ENCODE data around the gene PIEZO2. TPM values are rescaled to one million over a fixed set of nuclear protein-coding genes. Genes with fewer than 3 reads are reported as not detected.

The PIEZO2 gene
- total RNA-seq, 4 donors from 2014 or later = 0.64 to 1.8 (median 1.6) TPM

DNA sequence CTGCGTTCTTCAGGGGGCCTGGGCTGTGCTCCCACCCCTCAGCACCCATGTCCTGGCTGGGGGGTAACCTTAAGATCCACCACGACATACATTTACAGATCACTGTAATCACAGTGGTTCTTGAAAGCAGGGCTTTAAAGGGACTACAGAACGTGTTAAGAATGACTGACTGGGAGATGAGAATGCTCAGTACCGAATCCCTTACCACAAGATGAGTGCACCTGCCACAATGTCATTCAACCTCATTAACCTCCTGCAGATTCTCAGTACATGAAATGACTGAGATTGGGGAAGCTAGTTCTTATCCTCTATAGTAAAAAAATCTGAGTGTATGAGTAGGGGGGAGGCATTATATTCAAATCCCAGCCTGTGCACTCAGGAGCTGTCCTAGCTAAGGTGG, 10.5 kb upstream of the PIEZO2 start:
- TF ChIP-seq POLR2A (IDR thresholded peaks at IDR 0.05) = no peak
- TF ChIP-seq EP300 (IDR thresholded peaks at IDR 0.05) = no peak
- TF ChIP-seq, protein P1, sequence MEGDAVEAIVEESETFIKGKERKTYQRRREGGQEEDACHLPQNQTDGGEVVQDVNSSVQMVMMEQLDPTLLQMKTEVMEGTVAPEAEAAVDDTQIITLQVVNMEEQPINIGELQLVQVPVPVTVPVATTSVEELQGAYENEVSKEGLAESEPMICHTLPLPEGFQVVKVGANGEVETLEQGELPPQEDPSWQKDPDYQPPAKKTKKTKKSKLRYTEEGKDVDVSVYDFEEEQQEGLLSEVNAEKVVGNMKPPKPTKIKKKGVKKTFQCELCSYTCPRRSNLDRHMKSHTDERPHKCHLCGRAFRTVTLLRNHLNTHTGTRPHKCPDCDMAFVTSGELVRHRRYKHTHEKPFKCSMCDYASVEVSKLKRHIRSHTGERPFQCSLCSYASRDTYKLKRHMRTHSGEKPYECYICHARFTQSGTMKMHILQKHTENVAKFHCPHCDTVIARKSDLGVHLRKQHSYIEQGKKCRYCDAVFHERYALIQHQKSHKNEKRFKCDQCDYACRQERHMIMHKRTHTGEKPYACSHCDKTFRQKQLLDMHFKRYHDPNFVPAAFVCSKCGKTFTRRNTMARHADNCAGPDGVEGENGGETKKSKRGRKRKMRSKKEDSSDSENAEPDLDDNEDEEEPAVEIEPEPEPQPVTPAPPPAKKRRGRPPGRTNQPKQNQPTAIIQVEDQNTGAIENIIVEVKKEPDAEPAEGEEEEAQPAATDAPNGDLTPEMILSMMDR (IDR thresholded peaks at IDR 0.05) = no peak
- no peak for TF ChIP-seq POLR2AphosphoS5 (IDR thresholded peaks at IDR 0.05)
- Histone ChIP-seq H3K4me1 (no peaks in the 10 kb centered on the region), H3K9me3 (no peaks in the 10 kb centered on the region), H3K27ac (no peak overlapping the region), H3K4me3 (no peak overlapping the region), H3K27me3 (peaks cover 7% of the 10 kb centered on the region), H3K36me3 (no peaks in the 10 kb centered on the region)
- WGBS, 2 donors (ENCODE audit: low coverage in 1 of 2) = 40 to 93% methylated on average over 1 to 3 of the region's 4 CpGs
- ATAC-seq = no peak

DNA sequence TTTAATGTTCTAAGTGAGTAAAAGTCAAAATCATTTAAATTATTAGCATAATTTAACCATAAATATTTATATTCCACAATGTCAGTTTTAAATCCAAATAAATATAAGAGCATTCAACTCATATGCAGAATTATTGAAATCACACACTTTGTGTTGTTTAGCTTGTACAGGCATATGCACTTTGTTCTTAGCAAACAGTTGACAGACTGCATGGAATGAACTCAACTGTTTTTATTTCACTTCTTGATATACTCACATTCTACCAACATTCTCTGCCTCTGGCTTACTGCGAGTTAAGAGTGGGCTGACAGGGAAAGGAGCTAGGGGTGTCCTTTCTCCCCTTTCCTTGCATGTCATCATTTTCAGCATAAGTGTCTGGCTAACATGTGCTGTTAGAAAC, 7.6 kb upstream of the PIEZO2 start:
- Histone ChIP-seq H3K36me3 (no peaks in the 10 kb centered on the region), H3K9me3 (no peaks in the 10 kb centered on the region), H3K27ac (no peak overlapping the region), H3K4me3 (no peak overlapping the region), H3K27me3 (peaks cover 10% of the 10 kb centered on the region), H3K4me1 (no peaks in the 10 kb centered on the region)
- TF ChIP-seq POLR2AphosphoS5 (IDR thresholded peaks at IDR 0.05) (no peak), EP300 (IDR thresholded peaks at IDR 0.05) (no peak), POLR2A (IDR thresholded peaks at IDR 0.05) (no peak)
- TF ChIP-seq, protein P1 (IDR thresholded peaks at IDR 0.05) = no peak
- WGBS, 2 donors (ENCODE audit: low coverage in 1 of 2) = 73 to 86% methylated on average over 1 of the region's 1 CpG
- ATAC-seq = no peak

GRCh38 chr18:11155034-11155759, 5.8 kb upstream of the PIEZO2 start:
- 53 to 72% methylated on average over 7 of the region's 8 CpGs for WGBS, 2 donors (ENCODE audit: low coverage in 1 of 2)
- no peaks in the 10 kb centered on the region for H3K9me3 ChIP-seq
- no peak for TF ChIP-seq POLR2AphosphoS5 (IDR thresholded peaks at IDR 0.05)
- no peak for ATAC-seq
- no peaks in the 10 kb centered on the region for H3K4me1 ChIP-seq
- no peaks in the 10 kb centered on the region for H3K36me3 ChIP-seq
- peaks cover 23% of the 10 kb centered on the region for H3K27me3 ChIP-seq
- H3K27ac ChIP-seq = no peak overlapping the region
- H3K4me3 ChIP-seq = no peak overlapping the region

DNA sequence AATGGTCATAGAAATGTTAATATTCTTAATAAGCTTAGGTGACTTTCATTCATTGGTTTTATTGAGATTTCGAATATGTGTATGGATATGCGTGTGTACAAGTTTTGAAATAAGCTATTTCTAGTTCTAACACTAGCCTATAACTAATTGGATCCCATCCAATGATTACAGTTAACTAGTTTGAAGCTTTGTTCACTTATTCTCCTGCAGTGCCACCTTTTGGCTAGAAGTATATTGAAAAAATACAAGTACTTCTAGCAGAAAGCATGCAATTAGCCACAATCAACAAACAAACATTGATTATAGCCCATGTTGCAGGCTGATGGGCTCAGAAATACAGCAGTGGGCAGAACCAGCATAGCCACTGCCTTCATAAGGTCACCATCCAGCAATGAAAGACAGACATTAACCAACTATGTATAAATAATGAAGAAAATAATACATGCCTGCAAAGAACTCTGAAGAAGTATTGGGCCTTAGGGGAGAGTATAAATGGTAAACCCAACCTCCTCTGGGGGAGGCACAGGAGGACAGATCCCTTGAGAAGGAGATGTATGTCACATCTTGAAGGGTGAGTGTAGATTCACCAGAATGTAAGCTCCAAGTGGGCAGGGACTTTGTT, 5.1 kb upstream of the PIEZO2 start:
- H3K27me3 ChIP-seq = peaks cover 30% of the 10 kb centered on the region
- ATAC-seq = no peak
- H3K36me3 ChIP-seq = no peaks in the 10 kb centered on the region
- no peak overlapping the region for H3K4me3 ChIP-seq
- TF ChIP-seq, protein P1 (IDR thresholded peaks at IDR 0.05) = peak; percentile 3 to 47 (median 39)
- TF ChIP-seq POLR2AphosphoS5 (IDR thresholded peaks at IDR 0.05) = no peak
- H3K27ac ChIP-seq = no peak overlapping the region
- H3K9me3 ChIP-seq = no peaks in the 10 kb centered on the region
- WGBS, 2 donors (ENCODE audit: low coverage in 1 of 2) = 5 to 18% methylated on average over 2 of the region's 2 CpGs
- peaks cover 0 to 5% (median 3%) of the 10 kb centered on the region in 3 donors for H3K4me1 ChIP-seq

DNA sequence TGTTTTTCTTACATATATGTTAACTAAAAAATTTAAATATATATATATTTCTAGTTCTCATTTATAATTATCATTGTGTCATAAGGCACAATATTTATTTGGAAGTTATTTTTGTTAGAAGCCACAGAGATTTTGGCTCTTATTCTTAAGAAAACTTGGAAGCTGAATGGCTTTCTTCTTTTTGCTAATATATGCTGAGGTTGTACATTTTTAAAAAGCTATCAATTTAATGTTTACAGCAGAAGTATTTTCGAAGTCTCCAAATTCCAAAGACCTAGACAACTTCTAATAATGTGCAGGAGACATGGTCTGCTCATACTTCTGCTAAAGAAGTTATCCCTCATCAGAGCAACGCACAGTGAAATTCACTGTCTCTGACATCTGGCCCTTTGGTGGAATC, 3.7 kb upstream of the PIEZO2 start:
- TF ChIP-seq EP300 (IDR thresholded peaks at IDR 0.05) = no peak
- no peak for TF ChIP-seq POLR2A (IDR thresholded peaks at IDR 0.05)
- TF ChIP-seq, protein P1 (IDR thresholded peaks at IDR 0.05) = no peak
- no peak for TF ChIP-seq POLR2AphosphoS5 (IDR thresholded peaks at IDR 0.05)

More for the DNA sequence above, 3.7 kb upstream of the PIEZO2 start:
- Histone ChIP-seq H3K9me3 (no peaks in the 10 kb centered on the region), H3K4me3 (no peak overlapping the region), H3K27ac (no peak overlapping the region), H3K36me3 (no peaks in the 10 kb centered on the region), H3K27me3 (peaks cover 44% of the 10 kb centered on the region), H3K4me1 (peaks cover 0 to 18% (median 11%) of the 10 kb centered on the region in 3 donors)
- 73 to 89% methylated on average over 2 of the region's 2 CpGs for WGBS, 2 donors (ENCODE audit: low coverage in 1 of 2)
- ATAC-seq = no peak

Data from gastroesophageal sphincter (tissue), 4 donors.